Nephron (organoid): ENCODE data around the gene AHSP.
"Not testable (repeated sequence)": the region's sequence is repeated elsewhere in the genome, so short reads cannot be mapped to it uniquely, and the experiment has no call there.

ENCODE experiments used
- H3K27ac Mint-ChIP-seq, 3 experiments: 2 replicates each; pipeline ENCODE4 v1.8.0; 2020; ENCODE audit warnings: mixed read lengths in 3 of 3, mild to moderate bottlenecking in 2 of 3, moderate library complexity in 1 of 3
- H3K27me3 Mint-ChIP-seq: 2 replicates; pipeline ENCODE4 v1.8.0; 2021; ENCODE audit warnings: low read depth, mild to moderate bottlenecking, moderate library complexity, mixed read lengths
- H3K36me3 Mint-ChIP-seq: 2 replicates; pipeline ENCODE4 v1.8.0; 2020; ENCODE audit warnings: low read depth, mixed read lengths
- H3K4me1 Mint-ChIP-seq: 2 replicates; pipeline ENCODE4 v1.8.0; 2020; ENCODE audit warnings: mixed read lengths
- H3K4me3 Mint-ChIP-seq, 3 experiments: 2 replicates each; pipeline ENCODE4 v1.8.0; 2020; ENCODE audit warnings: mild to moderate bottlenecking in 3 of 3, mixed read lengths in 3 of 3, moderate library complexity in 2 of 3
- H3K9me3 Mint-ChIP-seq: 2 replicates; pipeline ENCODE4 v1.8.0; 2020; ENCODE audit warnings: mixed read lengths
- TF ChIP-seq, protein P1 (sequence below), 3 experiments: fragments of 200-600 bp; sonication (generic); IDR thresholded peaks; one replicate each; pipeline ENCODE4 v1.5.0; 2021; ENCODE audit warnings: antibody characterized with exemption in 3 of 3; ENCODE audit not compliant: unreplicated experiment in 3 of 3

AHSP gene

DNA sequence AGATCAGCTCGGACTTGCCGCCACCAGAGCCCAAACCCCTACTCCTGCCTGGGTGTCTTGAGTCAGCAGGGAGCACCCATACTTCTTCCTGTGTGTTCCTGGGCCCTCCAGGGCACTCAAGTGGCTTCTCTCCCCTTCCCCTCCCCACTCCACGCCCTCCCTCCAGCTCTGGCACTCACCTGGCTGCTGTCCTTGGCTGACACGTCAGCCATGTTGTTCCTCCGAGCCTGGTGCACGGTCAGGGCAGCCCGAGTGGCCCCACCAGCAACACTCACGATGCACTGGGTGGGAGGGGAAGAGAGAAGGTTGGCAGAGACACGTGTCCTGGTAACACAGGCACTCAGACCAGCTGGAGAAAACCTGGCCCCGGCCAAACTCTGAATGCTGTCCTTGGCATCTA is 31.0 kb upstream of the AHSP start:
- Mint-ChIP-seq H3K4me1 (no peaks in the 10 kb centered on the region), H3K27me3 (no peaks in the 10 kb centered on the region), H3K36me3 (peaks cover 39% of the 10 kb centered on the region), H3K27ac (no peak overlapping the region), H3K9me3 (no peaks in the 10 kb centered on the region), H3K4me3 (no peak overlapping the region)
- TF ChIP-seq, protein P1, sequence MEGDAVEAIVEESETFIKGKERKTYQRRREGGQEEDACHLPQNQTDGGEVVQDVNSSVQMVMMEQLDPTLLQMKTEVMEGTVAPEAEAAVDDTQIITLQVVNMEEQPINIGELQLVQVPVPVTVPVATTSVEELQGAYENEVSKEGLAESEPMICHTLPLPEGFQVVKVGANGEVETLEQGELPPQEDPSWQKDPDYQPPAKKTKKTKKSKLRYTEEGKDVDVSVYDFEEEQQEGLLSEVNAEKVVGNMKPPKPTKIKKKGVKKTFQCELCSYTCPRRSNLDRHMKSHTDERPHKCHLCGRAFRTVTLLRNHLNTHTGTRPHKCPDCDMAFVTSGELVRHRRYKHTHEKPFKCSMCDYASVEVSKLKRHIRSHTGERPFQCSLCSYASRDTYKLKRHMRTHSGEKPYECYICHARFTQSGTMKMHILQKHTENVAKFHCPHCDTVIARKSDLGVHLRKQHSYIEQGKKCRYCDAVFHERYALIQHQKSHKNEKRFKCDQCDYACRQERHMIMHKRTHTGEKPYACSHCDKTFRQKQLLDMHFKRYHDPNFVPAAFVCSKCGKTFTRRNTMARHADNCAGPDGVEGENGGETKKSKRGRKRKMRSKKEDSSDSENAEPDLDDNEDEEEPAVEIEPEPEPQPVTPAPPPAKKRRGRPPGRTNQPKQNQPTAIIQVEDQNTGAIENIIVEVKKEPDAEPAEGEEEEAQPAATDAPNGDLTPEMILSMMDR (IDR thresholded peaks at IDR 0.05; ENCODE audit: unreplicated experiment in 3 of 3) = no peak

DNA sequence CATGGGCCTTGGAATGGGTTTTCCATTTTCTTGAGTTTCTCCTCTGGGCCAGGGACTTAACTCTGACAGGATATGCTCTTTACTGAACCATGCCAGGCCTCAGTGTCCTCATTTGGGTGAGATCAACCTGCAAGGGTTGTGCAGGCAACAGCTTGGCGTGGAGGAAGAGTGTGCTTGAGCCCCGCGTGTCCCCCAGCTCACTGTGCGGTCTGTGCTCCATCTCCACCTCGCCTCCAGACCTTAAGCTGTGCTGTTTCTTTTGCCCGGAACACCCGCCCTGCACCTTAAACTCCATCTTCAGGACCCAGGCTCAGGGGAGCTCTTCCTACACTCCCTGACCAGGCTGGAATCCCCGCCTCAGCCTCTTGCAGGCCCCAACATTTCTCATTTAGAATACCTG is 29.2 kb upstream of the AHSP start:
- Mint-ChIP-seq H3K9me3 (no peaks in the 10 kb centered on the region), H3K27ac (no peak overlapping the region), H3K36me3 (peaks cover 26% of the 10 kb centered on the region), H3K27me3 (no peaks in the 10 kb centered on the region), H3K4me3 (no peak overlapping the region), H3K4me1 (no peaks in the 10 kb centered on the region)
- TF ChIP-seq, protein P1 (IDR thresholded peaks at IDR 0.05; ENCODE audit: unreplicated experiment in 3 of 3) = no peak

DNA sequence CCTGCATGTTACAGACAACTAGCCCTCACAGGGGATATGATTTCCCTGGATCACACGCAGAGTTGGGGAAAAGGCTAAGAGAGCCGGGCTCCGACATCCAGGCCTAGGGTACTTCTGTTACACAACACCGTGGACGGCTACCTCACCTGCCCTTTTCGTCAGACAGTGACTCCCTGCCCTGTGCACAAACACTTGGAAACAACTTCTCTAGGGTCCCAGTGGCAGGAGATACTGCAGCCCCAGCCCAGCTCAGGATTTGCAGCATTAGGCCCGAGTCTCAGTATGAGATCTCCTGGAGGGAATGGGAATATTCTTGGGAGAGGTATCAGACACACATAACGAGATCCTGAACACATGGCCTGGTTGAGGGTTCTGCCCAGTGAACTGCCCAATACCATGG is 27.8 kb upstream of the AHSP start:
- Mint-ChIP-seq H3K9me3 (no peaks in the 10 kb centered on the region), H3K4me1 (no peaks in the 10 kb centered on the region), H3K27me3 (no peaks in the 10 kb centered on the region), H3K4me3 (no peak overlapping the region), H3K27ac (no peak overlapping the region), H3K36me3 (peaks cover 23% of the 10 kb centered on the region)
- TF ChIP-seq, protein P1 (IDR thresholded peaks at IDR 0.05; ENCODE audit: unreplicated experiment in 3 of 3) = no peak

DNA sequence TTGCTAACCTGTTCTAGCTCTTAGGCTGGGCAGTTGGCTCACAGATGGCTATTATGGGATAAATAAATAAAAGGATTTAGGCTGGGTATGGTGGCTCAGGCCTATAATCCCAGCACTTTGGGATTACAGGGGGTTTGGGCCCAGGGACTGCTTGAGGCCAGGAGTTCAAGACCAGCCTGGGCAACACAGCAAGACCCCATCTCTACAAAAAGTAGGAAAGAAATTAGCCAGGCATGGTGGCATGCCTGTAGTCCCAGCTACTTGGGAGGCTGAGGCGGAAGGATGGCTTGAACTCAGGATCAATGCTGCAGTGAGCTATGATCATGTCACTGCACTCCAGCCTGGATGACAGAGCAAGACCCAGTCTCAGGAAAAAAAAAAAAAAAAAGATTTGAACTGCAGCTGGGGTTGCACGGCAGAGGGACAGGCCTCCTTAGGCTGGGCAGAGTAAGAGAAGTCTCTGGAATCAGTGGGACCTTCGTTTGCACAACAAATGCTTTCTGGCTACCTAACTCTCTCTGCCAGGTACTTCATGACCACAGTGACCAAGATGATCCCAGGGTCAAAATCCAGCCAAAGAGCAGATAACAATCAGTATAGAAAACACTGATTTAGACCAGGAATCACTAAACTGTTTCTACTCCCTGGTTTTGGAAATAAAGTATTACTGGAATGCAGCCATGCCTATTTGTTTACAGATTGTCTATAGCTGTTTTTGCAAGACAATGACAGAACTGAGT is 26.3 kb upstream of the AHSP start:
- no peak overlapping the region for H3K4me3 Mint-ChIP-seq
- H3K4me1 Mint-ChIP-seq = no peaks in the 10 kb centered on the region
- peaks cover 23% of the 10 kb centered on the region for H3K36me3 Mint-ChIP-seq
- no peaks in the 10 kb centered on the region for H3K9me3 Mint-ChIP-seq
- no peaks in the 10 kb centered on the region for H3K27me3 Mint-ChIP-seq
- TF ChIP-seq, protein P1 (IDR thresholded peaks at IDR 0.05; ENCODE audit: unreplicated experiment in 3 of 3) = no peak
- H3K27ac Mint-ChIP-seq = no peak overlapping the region

DNA sequence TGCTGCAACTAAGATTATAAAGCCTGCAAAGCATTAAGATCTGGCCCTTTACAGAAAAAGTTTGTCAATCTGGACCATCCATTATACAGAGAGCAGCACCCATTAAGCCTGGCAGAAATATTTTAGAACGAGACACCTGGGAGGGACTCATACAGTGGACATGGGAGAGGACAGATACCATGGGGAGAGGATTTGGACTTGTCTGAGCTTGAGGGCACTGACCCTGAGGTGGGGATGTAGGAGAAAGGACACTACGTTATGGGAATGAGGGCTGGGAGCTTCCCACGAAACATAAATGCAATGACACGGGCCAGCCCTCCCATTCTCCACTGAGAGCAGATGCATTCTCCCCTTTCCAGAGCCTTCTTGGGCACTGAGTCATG is 25.7 kb upstream of the AHSP start:
- H3K36me3 Mint-ChIP-seq = peaks cover 23% of the 10 kb centered on the region
- H3K27me3 Mint-ChIP-seq = no peaks in the 10 kb centered on the region
- no peak overlapping the region for H3K27ac Mint-ChIP-seq
- H3K4me1 Mint-ChIP-seq = peaks cover 1% of the 10 kb centered on the region
- TF ChIP-seq, protein P1 (IDR thresholded peaks at IDR 0.05; ENCODE audit: unreplicated experiment in 3 of 3) = no peak
- no peak overlapping the region for H3K4me3 Mint-ChIP-seq
- no peaks in the 10 kb centered on the region for H3K9me3 Mint-ChIP-seq

DNA sequence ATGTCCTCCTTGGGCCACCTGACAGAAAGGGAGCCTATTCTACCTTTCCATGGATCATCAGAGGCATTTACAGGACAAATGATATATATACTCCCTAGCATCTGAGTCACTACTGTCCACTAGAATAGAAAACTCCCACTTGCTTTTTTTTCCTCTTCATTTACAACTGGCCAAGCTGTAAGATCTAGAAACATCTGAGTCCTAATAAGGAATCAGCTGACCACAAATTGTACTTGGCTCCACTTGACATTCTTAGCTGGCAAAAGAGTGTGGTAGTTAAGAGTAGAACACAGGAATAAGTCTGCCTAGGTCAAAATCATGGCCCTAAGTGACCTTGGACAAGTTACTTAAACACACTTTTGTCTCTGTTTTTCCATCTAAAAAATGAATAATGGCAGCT is 24.7 kb upstream of the AHSP start:
- Mint-ChIP-seq H3K36me3 (peaks cover 18% of the 10 kb centered on the region), H3K27ac (no peak overlapping the region), H3K9me3 (no peaks in the 10 kb centered on the region), H3K4me1 (peaks cover 9% of the 10 kb centered on the region), H3K4me3 (no peak overlapping the region), H3K27me3 (no peaks in the 10 kb centered on the region)
- TF ChIP-seq, protein P1 (IDR thresholded peaks at IDR 0.05; ENCODE audit: unreplicated experiment in 3 of 3) = no peak

DNA sequence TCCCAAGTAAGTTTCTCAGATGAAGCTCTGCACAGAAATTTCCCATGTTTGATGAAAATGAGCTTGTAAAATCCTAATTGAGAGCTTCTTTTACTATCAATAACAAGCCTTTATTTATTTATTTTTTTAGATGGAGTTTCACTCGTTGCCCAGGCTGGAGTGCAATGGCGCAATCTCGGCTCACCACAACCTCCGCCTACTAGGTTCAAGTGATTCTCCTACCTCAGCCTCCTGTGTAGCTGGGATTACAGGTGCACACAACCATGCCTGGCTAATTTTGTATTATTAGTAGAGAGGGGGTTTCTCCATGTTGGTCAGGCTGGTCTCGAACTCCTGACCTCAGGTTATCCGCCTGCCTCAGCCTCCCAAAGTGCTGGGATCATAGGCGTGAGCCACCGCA is 24.1 kb upstream of the AHSP start:
- Mint-ChIP-seq H3K36me3 (peaks cover 15% of the 10 kb centered on the region), H3K4me1 (peaks cover 11% of the 10 kb centered on the region)
- not testable (repeated sequence) for H3K9me3 Mint-ChIP-seq, H3K27ac Mint-ChIP-seq, H3K4me3 Mint-ChIP-seq, H3K27me3 Mint-ChIP-seq
